Right lobe of liver (tissue), 4 donors: ENCODE results near the gene RIPOR1.

Experiments used
- CTCF ChIP-seq, 4 donors: fragments of 200-600 bp in 3 of 4; fragments of 450-650 bp in 1 of 4; IDR thresholded peaks; one replicate each; pipeline versions ENCODE4 v1.5.1 to v1.8.0; 2016 to 2022; ENCODE audit warnings: antibody characterized with exemption in 4 of 4, mild to moderate bottlenecking in 2 of 4
- POLR2A ChIP-seq: fragments of 450-650 bp; IDR thresholded peaks from one replicate; pipeline ENCODE4 v1.6.1; 2017; ENCODE audit warnings: antibody characterized with exemption, mild to moderate bottlenecking
- donor health status: DM: no; HTN: no; CAD: no.
- donor health status: DM: no; HTN: no; CAD: no.
- donor health status: DM: no; HTN: yes; CAD: no.

GRCh38 chr16:67518676-67519075 is 10.0 kb upstream of the RIPOR1 start:
- TF ChIP-seq POLR2A (no peak), CTCF (IDR thresholded peaks at IDR 0.05) (no peak)
